GM19438 (cell line): ENCODE data around the gene EVC2.
"Not testable (repeated sequence)": the region's sequence is repeated elsewhere in the genome, so short reads cannot be mapped to it uniquely, and the experiment has no call there.

Source experiments
- ATAC-seq: cut with Tn5 transposase; IDR thresholded peaks from one replicate; pipeline ENCODE4 v1.9.1; 2021; ENCODE audit warnings: low read depth; ENCODE audit not compliant: unreplicated experiment

EVC2 gene

GRCh38 chr4:5631352-5632065 is 76.8 kb downstream of the EVC2 start:
- no peak for ATAC-seq

GRCh38 chr4:5630762-5631161 is 77.6 kb downstream of the EVC2 start:
- ATAC-seq, result no peak

- no peak for ATAC-seq
Observed at GRCh38 chr4:5629542-5629941, 78.8 kb downstream of the EVC2 start.

GRCh38 chr4:5626913-5627312 is 81.4 kb downstream of the EVC2 start:
- ATAC-seq, result no peak

GRCh38 chr4:5622596-5622995 is 85.8 kb downstream of the EVC2 start:
- ATAC-seq, result no peak

GRCh38 chr4:5619913-5620625 is 88.3 kb downstream of the EVC2 start:
- no peak for ATAC-seq

- ATAC-seq, result no peak
Observed at GRCh38 chr4:5618051-5618960, 90.1 kb downstream of the EVC2 start.

GRCh38 chr4:5616331-5616950 is 91.9 kb downstream of the EVC2 start:
- ATAC-seq, result no peak

GRCh38 chr4:5615496-5616075 is 92.8 kb downstream of the EVC2 start:
- no peak for ATAC-seq

- no peak for ATAC-seq
Observed at GRCh38 chr4:5611750-5612149, 96.6 kb downstream of the EVC2 start.

GRCh38 chr4:5609306-5610007 is 98.9 kb downstream of the EVC2 start:
- ATAC-seq, result no peak

GRCh38 chr4:5593828-5594227 is 114.5 kb downstream of the EVC2 start:
- not testable (repeated sequence) for ATAC-seq

- ATAC-seq, result no peak
Observed at GRCh38 chr4:5592272-5592671, 116.1 kb downstream of the EVC2 start.

GRCh38 chr4:5589495-5589894 is 118.9 kb downstream of the EVC2 start:
- no peak for ATAC-seq

- ATAC-seq, result no peak
Observed at GRCh38 chr4:5588046-5588445, 120.3 kb downstream of the EVC2 start.

GRCh38 chr4:5575941-5576340 is 132.4 kb downstream of the EVC2 start:
- ATAC-seq, result no peak

GRCh38 chr4:5574386-5574785 is 134.0 kb downstream of the EVC2 start:
- ATAC-seq, result no peak

GRCh38 chr4:5573965-5574364 is 134.4 kb downstream of the EVC2 start:
- ATAC-seq, result no peak

GRCh38 chr4:5572751-5573150 is 135.6 kb downstream of the EVC2 start:
- ATAC-seq, result no peak

GRCh38 chr4:5572114-5572513 is 136.2 kb downstream of the EVC2 start:
- ATAC-seq, result no peak
